A673 (cell line): Measurements from ENCODE around the gene WBP2.
"Not testable (repeated sequence)": the region's sequence is repeated elsewhere in the genome, so short reads cannot be mapped to it uniquely, and the experiment has no call there.

Experiments used
- EZH2 ChIP-seq: fragments of 200-600 bp; sonication (generic); IDR thresholded peaks from 2 replicates; pipeline ENCODE4 v1.6.1; 2017; ENCODE audit warnings: borderline replicate concordance, low read depth, mild to moderate bottlenecking, mixed read lengths, antibody characterized with exemption, low read length; ENCODE audit not compliant: poor library complexity, severe bottlenecking
- TF ChIP-seq, protein P1 (sequence below): fragments of 300-800, 200-600 bp; sonication (generic); conservative IDR thresholded peaks from 2 replicates; pipeline ENCODE4 v1.5.1; 2017; ENCODE audit warnings: low read depth, mild to moderate bottlenecking, antibody characterized with exemption, low read length, moderate library complexity, mixed read lengths

DNA sequence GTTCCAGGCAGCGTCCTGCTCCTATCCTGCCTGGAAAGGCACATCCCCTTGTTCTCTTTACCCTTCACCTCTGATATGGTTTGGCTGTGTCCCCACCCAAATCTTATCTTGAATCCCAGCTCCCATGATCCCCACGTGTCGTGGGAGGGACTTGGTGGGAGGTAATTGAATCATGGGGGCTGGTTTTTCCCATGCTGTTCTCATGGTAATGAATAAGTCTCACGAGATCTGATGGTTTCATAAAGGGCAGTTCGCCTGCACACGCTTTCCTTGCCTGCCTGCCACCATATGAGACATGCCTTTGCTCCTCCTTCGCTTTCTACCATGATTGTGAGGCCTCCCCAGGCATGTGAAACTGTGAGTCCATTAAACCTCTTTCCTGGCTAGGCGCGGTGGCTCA lies 30.7 kb upstream of the WBP2 start:
- TF ChIP-seq, protein P1, sequence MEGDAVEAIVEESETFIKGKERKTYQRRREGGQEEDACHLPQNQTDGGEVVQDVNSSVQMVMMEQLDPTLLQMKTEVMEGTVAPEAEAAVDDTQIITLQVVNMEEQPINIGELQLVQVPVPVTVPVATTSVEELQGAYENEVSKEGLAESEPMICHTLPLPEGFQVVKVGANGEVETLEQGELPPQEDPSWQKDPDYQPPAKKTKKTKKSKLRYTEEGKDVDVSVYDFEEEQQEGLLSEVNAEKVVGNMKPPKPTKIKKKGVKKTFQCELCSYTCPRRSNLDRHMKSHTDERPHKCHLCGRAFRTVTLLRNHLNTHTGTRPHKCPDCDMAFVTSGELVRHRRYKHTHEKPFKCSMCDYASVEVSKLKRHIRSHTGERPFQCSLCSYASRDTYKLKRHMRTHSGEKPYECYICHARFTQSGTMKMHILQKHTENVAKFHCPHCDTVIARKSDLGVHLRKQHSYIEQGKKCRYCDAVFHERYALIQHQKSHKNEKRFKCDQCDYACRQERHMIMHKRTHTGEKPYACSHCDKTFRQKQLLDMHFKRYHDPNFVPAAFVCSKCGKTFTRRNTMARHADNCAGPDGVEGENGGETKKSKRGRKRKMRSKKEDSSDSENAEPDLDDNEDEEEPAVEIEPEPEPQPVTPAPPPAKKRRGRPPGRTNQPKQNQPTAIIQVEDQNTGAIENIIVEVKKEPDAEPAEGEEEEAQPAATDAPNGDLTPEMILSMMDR, result not testable (repeated sequence)
- TF ChIP-seq EZH2, result not testable (repeated sequence)
